Measurements from ENCODE around the gene F2RL3.

F2RL3 gene

DNA sequence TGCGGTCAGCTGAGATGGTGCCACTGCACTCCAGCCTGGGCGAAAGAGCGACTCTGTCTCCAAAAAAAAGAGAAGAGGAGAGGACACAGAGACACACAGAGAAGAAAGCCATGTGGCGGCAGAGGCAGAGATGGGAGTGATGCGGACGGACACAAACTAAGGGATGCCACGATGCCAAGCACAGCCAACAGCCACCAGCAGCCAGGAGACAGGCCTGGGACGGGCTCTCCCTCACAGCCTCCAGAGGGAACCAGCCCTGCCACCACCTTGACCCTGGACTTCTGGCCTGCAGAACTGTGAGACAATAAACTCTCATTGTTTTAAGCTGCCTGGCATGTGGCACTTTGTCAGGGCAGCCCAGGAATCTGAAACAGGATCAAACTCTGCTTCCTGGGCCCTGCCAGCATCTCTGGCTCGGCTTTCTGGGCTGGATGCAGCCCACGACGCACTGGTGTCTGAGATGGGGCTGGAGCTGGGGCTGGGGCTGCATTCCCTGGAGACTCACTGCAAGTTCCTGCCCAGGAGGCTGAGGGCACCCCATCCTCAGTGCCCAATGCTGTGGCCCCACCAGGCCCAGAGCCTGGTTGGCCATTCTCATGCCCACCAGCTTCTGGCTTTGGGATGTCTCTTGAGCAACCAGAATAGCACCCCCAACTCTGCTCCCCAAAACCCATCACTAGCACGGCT lies 3.0 kb downstream of the F2RL3 start:
- TF ChIP-seq, protein P1, sequence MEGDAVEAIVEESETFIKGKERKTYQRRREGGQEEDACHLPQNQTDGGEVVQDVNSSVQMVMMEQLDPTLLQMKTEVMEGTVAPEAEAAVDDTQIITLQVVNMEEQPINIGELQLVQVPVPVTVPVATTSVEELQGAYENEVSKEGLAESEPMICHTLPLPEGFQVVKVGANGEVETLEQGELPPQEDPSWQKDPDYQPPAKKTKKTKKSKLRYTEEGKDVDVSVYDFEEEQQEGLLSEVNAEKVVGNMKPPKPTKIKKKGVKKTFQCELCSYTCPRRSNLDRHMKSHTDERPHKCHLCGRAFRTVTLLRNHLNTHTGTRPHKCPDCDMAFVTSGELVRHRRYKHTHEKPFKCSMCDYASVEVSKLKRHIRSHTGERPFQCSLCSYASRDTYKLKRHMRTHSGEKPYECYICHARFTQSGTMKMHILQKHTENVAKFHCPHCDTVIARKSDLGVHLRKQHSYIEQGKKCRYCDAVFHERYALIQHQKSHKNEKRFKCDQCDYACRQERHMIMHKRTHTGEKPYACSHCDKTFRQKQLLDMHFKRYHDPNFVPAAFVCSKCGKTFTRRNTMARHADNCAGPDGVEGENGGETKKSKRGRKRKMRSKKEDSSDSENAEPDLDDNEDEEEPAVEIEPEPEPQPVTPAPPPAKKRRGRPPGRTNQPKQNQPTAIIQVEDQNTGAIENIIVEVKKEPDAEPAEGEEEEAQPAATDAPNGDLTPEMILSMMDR (conservative IDR thresholded peaks at IDR 0.05) = no peak
- H3K27ac ChIP-seq = no peak overlapping the region

DNA sequence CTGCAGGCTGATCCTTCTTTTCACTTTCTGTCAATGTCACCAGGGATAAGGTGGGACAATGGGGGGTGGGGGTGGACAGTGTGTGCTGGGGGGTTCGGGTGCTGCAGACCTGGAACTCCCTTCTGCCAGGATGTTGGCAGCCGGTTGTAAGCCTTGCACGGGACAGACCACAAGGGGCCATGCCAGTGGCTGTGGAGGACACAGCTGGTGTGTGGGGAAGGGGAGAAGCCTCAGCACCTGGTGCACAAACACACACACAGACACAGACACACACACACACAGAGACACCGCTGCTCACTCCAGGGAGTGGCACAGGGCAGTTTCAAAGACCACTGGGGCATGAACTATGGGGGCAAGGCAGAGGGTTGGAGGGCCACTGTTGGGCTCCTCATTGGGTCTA lies 3.6 kb downstream of the F2RL3 start:
- H3K27ac ChIP-seq = no peak overlapping the region
- TF ChIP-seq, protein P1 (conservative IDR thresholded peaks at IDR 0.05) = no peak

DNA sequence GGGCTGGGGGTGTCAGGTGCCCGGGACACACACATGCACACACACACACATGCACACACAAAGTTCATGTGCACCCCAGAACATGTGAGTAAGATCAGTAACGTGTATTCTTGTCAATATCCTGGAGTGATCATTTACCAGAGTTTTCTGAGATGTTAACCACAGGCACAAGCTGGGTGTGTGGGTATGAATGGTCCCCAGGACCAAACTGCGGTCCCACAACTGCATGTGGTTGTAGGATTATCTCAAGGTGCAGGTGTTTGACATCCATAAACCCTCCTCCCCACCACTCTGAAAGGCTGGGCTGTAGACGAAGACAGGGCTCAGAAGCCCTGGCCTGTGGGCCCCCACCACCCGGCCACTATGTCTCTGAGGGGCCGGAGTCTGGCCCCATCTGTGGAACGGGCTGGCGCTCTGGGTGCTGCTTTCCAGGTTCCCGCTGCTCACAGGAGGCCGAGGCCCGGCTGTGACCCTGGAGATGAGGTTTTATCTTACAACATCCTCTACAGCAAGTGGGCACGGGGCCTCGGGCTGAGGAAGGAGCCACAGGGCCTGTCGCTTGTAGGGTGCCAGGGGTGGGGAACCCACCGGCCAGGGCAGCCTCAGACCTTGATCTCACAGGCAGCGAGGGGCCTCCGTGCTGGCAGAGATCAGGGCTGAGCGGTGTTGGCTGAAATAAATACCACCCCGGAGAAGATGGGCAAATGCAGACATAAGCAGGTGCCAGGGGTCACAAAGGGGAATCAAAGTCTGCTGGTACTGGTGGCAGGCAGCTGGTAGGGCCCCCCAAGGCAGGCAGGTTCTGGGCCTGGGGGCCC lies 4.3 kb downstream of the F2RL3 start:
- H3K27ac ChIP-seq = no peak overlapping the region

DNA sequence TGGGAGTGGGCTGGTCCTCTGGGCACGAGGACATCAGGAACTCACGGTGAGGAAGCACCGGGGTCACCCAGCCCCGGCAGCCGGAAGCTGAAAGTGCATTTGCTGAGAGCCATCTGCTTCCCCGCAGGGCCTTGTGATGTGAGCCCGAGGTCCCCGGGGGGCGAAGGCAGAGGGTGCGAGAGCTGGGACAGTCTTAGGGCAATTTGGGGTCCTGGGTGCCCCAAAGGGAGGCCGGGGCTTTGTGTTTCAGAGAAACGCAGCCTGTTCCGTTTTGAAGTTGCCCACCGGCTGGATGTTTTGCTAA lies 4.8 kb downstream of the F2RL3 start:
- TF ChIP-seq, protein P1 (conservative IDR thresholded peaks at IDR 0.05) = no peak
- H3K27ac ChIP-seq = no peak overlapping the region

More for the DNA sequence above, 4.3 kb downstream of the F2RL3 start:
- TF ChIP-seq, protein P1 (conservative IDR thresholded peaks at IDR 0.05) = no peak

DNA sequence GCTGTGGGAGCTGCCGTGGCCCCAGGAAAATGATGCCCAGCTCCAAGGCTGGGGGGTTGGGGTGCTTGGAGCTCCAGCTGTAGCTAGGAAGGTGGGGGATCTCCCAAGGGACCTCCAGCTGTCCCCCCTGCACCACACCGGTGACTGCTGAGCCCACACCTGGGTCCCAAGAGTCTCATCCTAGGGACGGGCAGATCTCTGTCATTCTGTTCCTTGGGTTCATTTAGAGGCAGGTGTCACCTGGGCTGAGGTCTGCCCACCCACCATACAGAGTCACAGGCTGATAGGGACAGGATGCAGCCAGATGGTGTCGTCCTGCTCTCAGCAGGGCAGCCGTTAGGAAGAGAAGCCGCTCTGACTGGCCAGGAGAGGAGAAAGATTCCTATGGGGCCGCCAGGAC lies 5.3 kb downstream of the F2RL3 start:
- H3K27ac ChIP-seq = no peak overlapping the region
- TF ChIP-seq, protein P1 (conservative IDR thresholded peaks at IDR 0.05) = no peak

DNA sequence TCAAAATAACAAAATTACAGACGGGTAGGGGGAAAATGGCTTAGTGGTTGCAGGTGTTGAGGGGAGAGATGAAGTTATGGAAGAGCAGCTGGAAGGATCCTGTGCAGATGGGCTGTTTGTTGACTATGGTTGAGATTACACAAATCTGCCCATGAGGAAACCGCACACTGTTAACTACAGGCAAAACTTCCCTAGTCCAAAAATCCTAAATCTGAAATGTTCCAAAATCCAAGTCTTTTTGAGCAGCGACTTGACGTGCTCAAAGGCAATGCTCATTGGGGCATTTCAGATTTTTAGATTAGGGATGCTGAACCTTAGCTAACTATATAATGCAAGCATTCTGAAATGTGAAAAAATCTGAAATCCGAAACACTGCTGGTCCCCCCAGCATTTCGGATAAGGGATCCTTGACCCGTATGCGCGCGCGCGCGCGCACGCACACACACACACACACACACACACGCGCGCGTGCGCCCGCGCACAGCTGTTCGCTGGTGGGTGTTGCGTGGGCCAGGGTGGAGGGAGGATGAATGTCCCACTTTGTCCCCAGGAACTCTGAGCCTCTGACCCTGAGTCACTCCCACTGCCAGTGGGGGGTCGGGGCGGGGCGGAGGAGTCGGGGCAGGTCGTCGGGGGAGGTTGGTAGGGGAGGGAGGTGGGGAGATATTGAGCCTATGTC lies 6.8 kb downstream of the F2RL3 start:
- H3K27ac ChIP-seq = no peak overlapping the region
- TF ChIP-seq, protein P1 (conservative IDR thresholded peaks at IDR 0.05) = no peak
